ENCODE data around the gene RAD1.

RAD1 gene

GRCh38 chr5:34876275-34876674 lies 39.0 kb downstream of the RAD1 start:
- FAIRE-seq (no peak), DNase-seq (ENCODE audit: insufficient read length, low spot score) (no peak)
- TF ChIP-seq TAF1 (IDR thresholded peaks at IDR 0.05; ENCODE audit: low read depth, low read length) (no peak), POLR2A (IDR thresholded peaks at IDR 0.05; ENCODE audit: low read depth, low read length) (no peak), PAX5 (IDR thresholded peaks at IDR 0.05; ENCODE audit: insufficient read depth, low read length, severe bottlenecking) (no peak), POLR2AphosphoS5 (IDR thresholded peaks at IDR 0.05; ENCODE audit: low read depth, low read length) (no peak), SPI1 (IDR thresholded peaks at IDR 0.05; ENCODE audit: low read depth, low read length) (no peak), POU2F2 (IDR thresholded peaks at IDR 0.05; ENCODE audit: low read depth, low read length) (no peak)

- FAIRE-seq: no peak
- TF ChIP-seq TAF1 (IDR thresholded peaks at IDR 0.05; ENCODE audit: low read depth, low read length) (no peak), SPI1 (IDR thresholded peaks at IDR 0.05; ENCODE audit: low read depth, low read length) (no peak), POLR2A (IDR thresholded peaks at IDR 0.05; ENCODE audit: low read depth, low read length) (no peak), POLR2AphosphoS5 (IDR thresholded peaks at IDR 0.05; ENCODE audit: low read depth, low read length) (no peak), POU2F2 (IDR thresholded peaks at IDR 0.05; ENCODE audit: low read depth, low read length) (no peak), PAX5 (IDR thresholded peaks at IDR 0.05; ENCODE audit: insufficient read depth, low read length, severe bottlenecking) (no peak)
- DNase-seq (ENCODE audit: insufficient read length, low spot score): no peak
Observed at GRCh38 chr5:34870382-34870781, 44.9 kb downstream of the RAD1 start.

DNA sequence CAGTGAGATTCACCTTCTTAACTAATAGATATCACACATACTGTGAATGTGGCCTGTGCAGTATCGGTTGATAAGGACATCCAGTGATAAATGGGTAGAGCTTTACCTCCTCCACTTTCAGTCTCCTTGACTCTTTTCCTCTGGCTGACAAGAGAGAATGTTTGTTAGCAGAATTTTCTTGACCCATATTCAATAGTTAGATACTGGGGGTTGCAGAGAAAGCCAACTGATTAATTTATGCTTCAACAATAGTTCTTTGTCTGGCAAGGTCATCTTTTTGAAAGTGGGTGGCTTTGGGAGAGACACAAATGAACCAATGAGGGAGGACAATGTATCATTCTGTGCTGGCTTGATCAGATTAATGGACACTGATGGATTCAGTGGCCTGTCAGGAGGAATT lies 46.0 kb downstream of the RAD1 start:
- TF ChIP-seq PAX5 (IDR thresholded peaks at IDR 0.05; ENCODE audit: insufficient read depth, low read length, severe bottlenecking): no peak
- no peak for TF ChIP-seq TAF1 (IDR thresholded peaks at IDR 0.05; ENCODE audit: low read depth, low read length)
- TF ChIP-seq POU2F2 (IDR thresholded peaks at IDR 0.05; ENCODE audit: low read depth, low read length): no peak
- TF ChIP-seq POLR2AphosphoS5 (IDR thresholded peaks at IDR 0.05; ENCODE audit: low read depth, low read length): no peak
- TF ChIP-seq SPI1 (IDR thresholded peaks at IDR 0.05; ENCODE audit: low read depth, low read length): no peak
- no peak for TF ChIP-seq POLR2A (IDR thresholded peaks at IDR 0.05; ENCODE audit: low read depth, low read length)
- DNase-seq (ENCODE audit: insufficient read length, low spot score) (no peak), FAIRE-seq (no peak)

DNA sequence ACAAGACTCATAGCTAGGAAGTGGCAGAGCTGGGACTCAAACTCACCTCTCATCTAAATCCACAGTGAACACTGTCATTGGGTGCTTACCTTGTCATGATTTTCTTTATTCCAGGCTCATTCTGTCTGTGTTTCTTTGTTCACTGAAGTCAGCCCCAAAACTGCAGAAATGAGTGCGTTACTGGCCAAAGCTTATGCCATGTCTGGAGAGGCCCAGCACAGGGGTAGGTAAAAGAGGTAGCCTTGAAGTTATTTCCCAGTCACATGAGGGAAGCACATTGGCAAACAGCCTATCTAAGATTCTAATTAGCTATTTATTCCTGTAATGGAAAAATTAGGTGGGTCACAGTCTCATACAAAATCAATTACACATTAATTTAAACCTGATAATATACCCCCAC lies 46.5 kb downstream of the RAD1 start:
- DNase-seq (ENCODE audit: insufficient read length, low spot score): no peak
- no peak for FAIRE-seq
- TF ChIP-seq POLR2AphosphoS5 (IDR thresholded peaks at IDR 0.05; ENCODE audit: low read depth, low read length): no peak
- no peak for TF ChIP-seq SPI1 (IDR thresholded peaks at IDR 0.05; ENCODE audit: low read depth, low read length)
- no peak for TF ChIP-seq POLR2A (IDR thresholded peaks at IDR 0.05; ENCODE audit: low read depth, low read length)
- no peak for TF ChIP-seq POU2F2 (IDR thresholded peaks at IDR 0.05; ENCODE audit: low read depth, low read length)
- TF ChIP-seq PAX5 (IDR thresholded peaks at IDR 0.05; ENCODE audit: insufficient read depth, low read length, severe bottlenecking): no peak
- no peak for TF ChIP-seq TAF1 (IDR thresholded peaks at IDR 0.05; ENCODE audit: low read depth, low read length)

- TF ChIP-seq TAF1 (IDR thresholded peaks at IDR 0.05; ENCODE audit: low read depth, low read length): no peak
- no peak for TF ChIP-seq POLR2AphosphoS5 (IDR thresholded peaks at IDR 0.05; ENCODE audit: low read depth, low read length)
- no peak for TF ChIP-seq SPI1 (IDR thresholded peaks at IDR 0.05; ENCODE audit: low read depth, low read length)
- no peak for TF ChIP-seq PAX5 (IDR thresholded peaks at IDR 0.05; ENCODE audit: insufficient read depth, low read length, severe bottlenecking)
- TF ChIP-seq POU2F2 (IDR thresholded peaks at IDR 0.05; ENCODE audit: low read depth, low read length): no peak
- no peak for TF ChIP-seq POLR2A (IDR thresholded peaks at IDR 0.05; ENCODE audit: low read depth, low read length)
- no peak for DNase-seq (ENCODE audit: insufficient read length, low spot score)
- no peak for FAIRE-seq
Observed at GRCh38 chr5:34867660-34868059, 47.6 kb downstream of the RAD1 start.

DNA sequence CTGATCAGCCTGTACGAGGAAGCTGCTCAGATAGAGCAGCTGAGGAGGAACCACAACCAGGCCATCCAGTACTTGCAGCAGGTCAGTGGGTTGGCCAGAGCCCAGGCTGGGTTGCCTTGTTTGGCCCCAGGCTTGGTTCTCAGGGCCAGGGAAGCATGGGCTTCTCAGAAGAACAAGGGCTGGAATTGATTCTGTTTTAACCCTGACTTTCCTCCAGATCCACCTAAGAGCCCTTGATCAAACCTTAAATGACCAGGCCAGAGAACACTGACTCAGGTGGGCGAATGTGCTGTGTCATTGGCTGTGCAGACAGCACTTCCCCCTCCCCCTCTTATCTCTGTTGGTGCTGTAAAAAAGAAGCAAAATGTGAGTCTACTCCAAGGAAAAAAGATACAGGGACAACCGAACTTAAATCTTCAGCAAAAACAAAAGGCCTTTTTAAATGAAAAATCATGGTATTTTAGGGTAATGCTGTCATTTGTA lies 48.3 kb downstream of the RAD1 start:
- no peak for FAIRE-seq
- no peak for DNase-seq (ENCODE audit: insufficient read length, low spot score)
- TF ChIP-seq POU2F2 (IDR thresholded peaks at IDR 0.05; ENCODE audit: low read depth, low read length) (no peak), POLR2A (IDR thresholded peaks at IDR 0.05; ENCODE audit: low read depth, low read length) (no peak), TAF1 (IDR thresholded peaks at IDR 0.05; ENCODE audit: low read depth, low read length) (no peak), POLR2AphosphoS5 (IDR thresholded peaks at IDR 0.05; ENCODE audit: low read depth, low read length) (no peak), SPI1 (IDR thresholded peaks at IDR 0.05; ENCODE audit: low read depth, low read length) (no peak)

DNA sequence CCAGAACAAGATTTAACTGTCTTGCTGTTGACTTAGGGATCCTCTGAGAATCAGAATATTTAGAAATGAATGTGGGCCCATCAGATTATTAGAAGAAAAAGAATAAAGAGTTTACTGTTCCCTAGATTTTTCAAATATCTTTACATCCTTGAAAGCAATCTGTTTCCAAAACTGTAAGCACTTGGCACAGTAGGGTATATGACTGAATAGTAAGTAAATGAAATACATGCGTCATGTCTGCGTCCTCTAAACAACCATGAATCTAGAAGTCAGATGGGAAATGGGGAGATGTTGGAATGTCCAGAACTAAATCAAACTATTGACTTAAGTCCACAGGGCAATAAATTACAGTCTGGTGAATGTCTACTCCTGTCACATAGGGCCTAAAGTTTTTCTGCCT lies 50.2 kb downstream of the RAD1 start:
- TF ChIP-seq PAX5 (IDR thresholded peaks at IDR 0.05; ENCODE audit: insufficient read depth, low read length, severe bottlenecking) (no peak), SPI1 (IDR thresholded peaks at IDR 0.05; ENCODE audit: low read depth, low read length) (no peak), POU2F2 (IDR thresholded peaks at IDR 0.05; ENCODE audit: low read depth, low read length) (no peak), POLR2A (IDR thresholded peaks at IDR 0.05; ENCODE audit: low read depth, low read length) (no peak), POLR2AphosphoS5 (IDR thresholded peaks at IDR 0.05; ENCODE audit: low read depth, low read length) (no peak), TAF1 (IDR thresholded peaks at IDR 0.05; ENCODE audit: low read depth, low read length) (no peak)
- no peak for DNase-seq (ENCODE audit: insufficient read length, low spot score)
- FAIRE-seq: no peak

DNA sequence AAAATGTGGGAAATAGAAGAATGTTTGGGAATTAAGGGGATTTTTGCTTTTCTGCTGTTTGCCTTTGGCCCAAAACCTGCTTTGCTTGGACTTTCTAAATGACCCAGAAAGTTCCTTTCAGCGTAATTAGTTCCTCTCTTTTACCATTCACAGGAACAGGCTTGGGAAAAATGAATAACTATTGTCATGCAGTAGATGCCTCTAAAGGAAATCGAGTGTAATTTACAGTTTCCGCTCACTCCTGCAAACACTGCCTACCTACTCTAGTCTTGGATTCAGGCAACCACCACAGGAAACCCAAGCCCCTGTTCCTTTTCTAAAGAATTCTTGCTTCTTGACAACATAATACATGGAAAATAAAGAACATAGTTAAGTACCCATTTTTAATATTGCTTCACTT lies 51.4 kb downstream of the RAD1 start:
- FAIRE-seq (no peak), DNase-seq (ENCODE audit: insufficient read length, low spot score) (no peak)
- no peak for TF ChIP-seq POLR2AphosphoS5 (IDR thresholded peaks at IDR 0.05; ENCODE audit: low read depth, low read length)
- no peak for TF ChIP-seq PAX5 (IDR thresholded peaks at IDR 0.05; ENCODE audit: insufficient read depth, low read length, severe bottlenecking)
- no peak for TF ChIP-seq TAF1 (IDR thresholded peaks at IDR 0.05; ENCODE audit: low read depth, low read length)
- no peak for TF ChIP-seq POLR2A (IDR thresholded peaks at IDR 0.05; ENCODE audit: low read depth, low read length)
- TF ChIP-seq SPI1 (IDR thresholded peaks at IDR 0.05; ENCODE audit: low read depth, low read length): no peak
- TF ChIP-seq POU2F2 (IDR thresholded peaks at IDR 0.05; ENCODE audit: low read depth, low read length): no peak

- FAIRE-seq: no peak
- no peak for TF ChIP-seq POLR2AphosphoS5 (IDR thresholded peaks at IDR 0.05; ENCODE audit: low read depth, low read length)
- no peak for TF ChIP-seq POU2F2 (IDR thresholded peaks at IDR 0.05; ENCODE audit: low read depth, low read length)
- no peak for TF ChIP-seq TAF1 (IDR thresholded peaks at IDR 0.05; ENCODE audit: low read depth, low read length)
- TF ChIP-seq POLR2A (IDR thresholded peaks at IDR 0.05; ENCODE audit: low read depth, low read length): no peak
- no peak for TF ChIP-seq PAX5 (IDR thresholded peaks at IDR 0.05; ENCODE audit: insufficient read depth, low read length, severe bottlenecking)
- no peak for TF ChIP-seq SPI1 (IDR thresholded peaks at IDR 0.05; ENCODE audit: low read depth, low read length)
- no peak for DNase-seq (ENCODE audit: insufficient read length, low spot score)
Observed at GRCh38 chr5:34859253-34859652, 56.1 kb downstream of the RAD1 start.

DNA sequence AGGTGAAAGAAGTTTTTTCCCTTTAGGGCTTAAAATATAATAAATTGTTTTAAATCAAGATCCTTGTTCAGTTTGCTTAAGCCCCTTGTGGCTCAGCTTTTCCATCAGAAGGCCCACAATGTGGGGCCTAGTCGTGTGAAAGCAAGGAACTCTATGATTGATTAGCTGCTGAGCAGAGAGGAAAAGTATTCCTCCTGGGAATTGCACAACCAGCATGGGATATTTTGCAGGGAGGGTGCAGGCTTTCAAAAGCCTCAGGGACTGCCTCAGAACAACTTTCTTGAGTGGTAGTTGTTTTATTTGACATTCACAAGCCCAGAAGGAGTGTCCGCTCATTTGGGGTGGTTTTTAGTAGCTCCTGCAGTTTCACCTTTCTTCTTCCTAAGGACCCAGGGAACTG lies 56.5 kb downstream of the RAD1 start:
- FAIRE-seq (no peak), DNase-seq (ENCODE audit: insufficient read length, low spot score) (no peak)
- TF ChIP-seq POLR2AphosphoS5 (IDR thresholded peaks at IDR 0.05; ENCODE audit: low read depth, low read length) (no peak), POLR2A (IDR thresholded peaks at IDR 0.05; ENCODE audit: low read depth, low read length) (no peak), TAF1 (IDR thresholded peaks at IDR 0.05; ENCODE audit: low read depth, low read length) (no peak), POU2F2 (IDR thresholded peaks at IDR 0.05; ENCODE audit: low read depth, low read length) (no peak), SPI1 (IDR thresholded peaks at IDR 0.05; ENCODE audit: low read depth, low read length) (no peak), PAX5 (IDR thresholded peaks at IDR 0.05; ENCODE audit: insufficient read depth, low read length, severe bottlenecking) (no peak)

Measured in GM12891 (cell line).